Spleen (tissue), 11 donors: ENCODE results near the gene KHDC4. TPM values are rescaled to one million over a fixed set of nuclear protein-coding genes. Genes with fewer than 3 reads are reported as not detected.

Experiments used
- DNase-seq: peaks from one replicate; pipeline ENCODE4 v3.0.0-alpha.2; 2020
- H3K27ac ChIP-seq, 8 donors: fragments of 200-600 bp; sonication (generic) in 7 of 8; 1 replicate in 4 of 8; 2 replicates in 4 of 8; pipeline versions ENCODE4 v1.5.0 to v1.8.0; 2016 to 2021; ENCODE audit warnings: inconsistent platforms in 4 of 8, mild to moderate bottlenecking in 4 of 8, moderate library complexity in 1 of 8
- H3K27me3 ChIP-seq, 7 donors: fragments of 200-600 bp; sonication (generic) in 6 of 7; replicated peaks in 1 of 7; 1 replicate in 4 of 7; 2 replicates in 3 of 7; pipeline versions ENCODE4 v1.5.0 to v1.8.0; 2016 to 2021; ENCODE audit warnings: inconsistent platforms in 3 of 7, mild to moderate bottlenecking in 1 of 7
- H3K36me3 ChIP-seq, 6 donors: fragments of 200-600 bp; sonication (generic) in 5 of 6; 1 replicate in 4 of 6; 2 replicates in 2 of 6; pipeline versions ENCODE4 v1.5.0 to v1.8.0; 2016 to 2021; ENCODE audit warnings: inconsistent platforms in 2 of 6
- H3K4me1 ChIP-seq, 6 donors: fragments of 200-600 bp; sonication (generic) in 5 of 6; 1 replicate in 3 of 6; 2 replicates in 3 of 6; pipeline versions ENCODE4 v1.5.0 to v1.8.0; 2016 to 2021; ENCODE audit warnings: inconsistent platforms in 3 of 6
- H3K4me3 ChIP-seq, 8 donors: fragments of 200-600 bp; sonication (generic) in 7 of 8; 1 replicate in 4 of 8; 2 replicates in 4 of 8; pipeline versions ENCODE4 v1.5.0 to v1.8.0; 2016 to 2021; ENCODE audit warnings: inconsistent platforms in 4 of 8, mild to moderate bottlenecking in 4 of 8, moderate library complexity in 2 of 8
- H3K9me3 ChIP-seq, 8 donors: fragments of 200-600 bp; sonication (generic) in 7 of 8; 1 replicate in 4 of 8; 2 replicates in 4 of 8; pipeline versions ENCODE4 v1.5.0 to v1.8.0; 2016 to 2021; ENCODE audit warnings: inconsistent platforms in 4 of 8
- CTCF ChIP-seq, 11 experiments: fragments of 200-600 bp in 7 of 11; fragments of 450-650 bp in 4 of 11; sonication (generic) in 4 of 11; IDR thresholded peaks in 8 of 11; conservative IDR thresholded peaks in 3 of 11; 1 replicate in 7 of 11; 2 replicates in 4 of 11; pipeline versions ENCODE4 v1.4.0 to v1.8.0; 2016 to 2021; ENCODE audit warnings: antibody characterized with exemption in 11 of 11, inconsistent platforms in 4 of 11, mild to moderate bottlenecking in 1 of 11
- POLR2A ChIP-seq, 3 donors: fragments of 450-650 bp; IDR thresholded peaks; one replicate each; pipeline ENCODE4 v1.5.1; 2017; ENCODE audit warnings: antibody characterized with exemption in 3 of 3, mild to moderate bottlenecking in 1 of 3
- POLR2AphosphoS5 ChIP-seq, 3 donors: sonication (generic); formaldehyde crosslinking; IDR thresholded peaks; one replicate each; pipeline ENCODE4 v1.5.1; 2017; ENCODE audit warnings: antibody characterized with exemption in 3 of 3
- WGBS, 5 donors: extraction: QIAGEN DNeasy Blood & Tissue Kit in 3 of 5; methylation state at CpG; one replicate each; pipeline versions ENCODE4 v1.1.5 to v1.1.7; 2013 to 2018; 5-methylcytosine and 5-hydroxymethylcytosine counted together
- intact Hi-C: fragments of 100-400 bp; cut with DNase I; formaldehyde crosslinking; loops from one replicate; pipeline ENCODE4 v1.15.0; 2023; ENCODE audit warnings: low total_unique reads
- polyA plus RNA-seq, 3 donors: library from polyadenylated mRNA; stranded (reverse); fragments of 200-250 nt; gene quantifications; one replicate each; pipeline ENCODE4 v1.2.1, GENCODE V29; 2013
- total RNA-seq, 7 donors: library from RNA; depleted of rRNA in 3 of 7; stranded (reverse); fragments of >200 nt in 3 of 7; fragmentation: NEBNext Ultra II Directional in 4 of 7; extraction: Animal tissue kit (Norgen Biotek cat#: 25700) in 4 of 7; gene quantifications; one replicate each; pipeline versions ENCODE4 v1.1.0 to v1.2.1, GENCODE V29; 2016 to 2021
- donor health status: healthy with polysubstance abuse.
- donor health status: DM: no; HTN: no; CAD: no; lungs with moderate emphysema.
- donor health status: DM: no; HTN: no; CAD: no.
- donor health status: Bipolar disorder and iron deficiency.
- donor health status: healthy.
- donor health status: DM: no; HTN: no; CAD: no.
- donor health status: DM: yes; HTN: yes; CAD: no.

Gene KHDC4
- total and polyA plus RNA-seq, 10 donors: 24.9 to 70.5 (median 50.7) TPM

- H3K4me3 ChIP-seq: peak overlapping the region in 1 of 8 donors; percentile 23
- no peaks in the 10 kb centered on the region for H3K27me3 ChIP-seq
- H3K4me1 ChIP-seq: peaks cover 84 to 100% (median 95%) of the 10 kb centered on the region in 6 donors
- H3K36me3 ChIP-seq: peaks cover 0 to 65% (median 16%) of the 10 kb centered on the region in 6 donors
- no peaks in the 10 kb centered on the region for H3K9me3 ChIP-seq
- intact Hi-C loops: no loop called here
- WGBS, 5 donors: 64 to 83% (median 70%) methylated on average over 7 to 9 of the region's 9 CpGs
- peak; percentile 77 for DNase-seq
- TF ChIP-seq POLR2AphosphoS5 (IDR thresholded peaks at IDR 0.05) (peak in 2 of 3 donors; percentile 33 to 63), POLR2A (IDR thresholded peaks at IDR 0.05) (no peak), CTCF (IDR thresholded peaks at IDR 0.05 in 8 of 11, conservative IDR thresholded peaks at IDR 0.05 in 3 of 11) (no peak)
- peak overlapping the region in 7 of 8 donors; percentile 70 to 99 (median 98) for H3K27ac ChIP-seq
Measured at GRCh38 chr1:155971910-155972809, 37.9 kb upstream of the KHDC4 start.

- TF ChIP-seq POLR2A (IDR thresholded peaks at IDR 0.05): no peak
- peak; percentile 72 to 80 (median 75) for TF ChIP-seq POLR2AphosphoS5 (IDR thresholded peaks at IDR 0.05)
- TF ChIP-seq CTCF (IDR thresholded peaks at IDR 0.05 in 8 of 11, conservative IDR thresholded peaks at IDR 0.05 in 3 of 11): peak in 1 of 11 experiments; percentile 18
- Histone ChIP-seq H3K27ac (peak overlapping the region; percentile 60 to 99 (median 92)), H3K4me1 (peaks cover 93 to 100% (median 98%) of the 10 kb centered on the region in 6 donors), H3K36me3 (peaks cover 0 to 80% (median 31%) of the 10 kb centered on the region in 6 donors), H3K27me3 (no peaks in the 10 kb centered on the region), H3K4me3 (peak overlapping the region in 2 of 8 donors; percentile 4 to 46), H3K9me3 (no peaks in the 10 kb centered on the region)
- peak; percentile 94 for DNase-seq
- intact Hi-C loops: no loop called here
- 12 to 23% (median 14%) methylated on average over 11 of the region's 11 CpGs for WGBS, 5 donors
Measured at GRCh38 chr1:155970531-155971167, 36.4 kb upstream of the KHDC4 start.

- WGBS, 5 donors: 59 to 80% (median 72%) methylated on average over 7 to 9 of the region's 9 CpGs
- Histone ChIP-seq H3K9me3 (no peaks in the 10 kb centered on the region), H3K27me3 (no peaks in the 10 kb centered on the region), H3K27ac (peak overlapping the region; percentile 60 to 99 (median 92)), H3K4me1 (peaks cover 81 to 100% (median 91%) of the 10 kb centered on the region in 6 donors), H3K36me3 (peaks cover 2 to 89% (median 44%) of the 10 kb centered on the region in 6 donors), H3K4me3 (peak overlapping the region in 1 of 8 donors; percentile 41)
- intact Hi-C loops: no loop called here
- no peak for TF ChIP-seq POLR2A (IDR thresholded peaks at IDR 0.05)
- TF ChIP-seq CTCF (IDR thresholded peaks at IDR 0.05 in 8 of 11, conservative IDR thresholded peaks at IDR 0.05 in 3 of 11): no peak
- peak; percentile 14 to 65 (median 38) for TF ChIP-seq POLR2AphosphoS5 (IDR thresholded peaks at IDR 0.05)
- DNase-seq: no peak
Measured at GRCh38 chr1:155969377-155969791, 35.2 kb upstream of the KHDC4 start.
